ENCODE data around the gene CDK5RAP1.

The CDK5RAP1 gene

GRCh38 chr20:33337119-33337518, 64.2 kb downstream of the CDK5RAP1 start:
- no peak overlapping the region for H3K4me3 ChIP-seq (ENCODE audit: low read depth, low read length)
- in situ Hi-C loops (cut with HindIII; ENCODE audit: low sequenced_read_pairs): no loop called here
- DNase-seq (ENCODE audit: low read depth, low spot score): no peak
- TF ChIP-seq CTCF (IDR thresholded peaks at IDR 0.05; ENCODE audit: low read depth, low read length): no peak

DNA sequence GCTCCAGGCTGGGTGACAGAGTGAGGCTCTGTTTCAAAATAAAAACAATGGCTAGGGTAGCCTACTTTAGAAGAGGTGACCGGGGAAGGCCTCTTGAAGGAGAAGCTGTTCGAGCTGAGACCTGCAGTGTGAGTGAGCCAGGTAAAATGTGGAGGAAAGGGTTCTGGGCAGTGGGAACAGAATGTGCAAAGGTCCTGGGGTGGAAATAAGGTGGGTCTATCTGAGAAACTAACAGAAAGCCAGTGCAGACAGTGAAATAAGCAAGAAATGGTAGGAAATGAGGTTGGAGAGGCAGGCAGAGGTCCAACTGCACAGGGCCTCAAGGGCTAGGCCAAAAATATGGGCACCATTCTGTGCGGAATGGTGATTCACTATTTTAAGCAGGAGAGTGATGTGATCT, 64.9 kb downstream of the CDK5RAP1 start:
- TF ChIP-seq CTCF (IDR thresholded peaks at IDR 0.05; ENCODE audit: low read depth, low read length): no peak
- H3K4me3 ChIP-seq (ENCODE audit: low read depth, low read length): no peak overlapping the region
- no peak for DNase-seq (ENCODE audit: low read depth, low spot score)
- in situ Hi-C loops (cut with HindIII; ENCODE audit: low sequenced_read_pairs): no loop called here

DNA sequence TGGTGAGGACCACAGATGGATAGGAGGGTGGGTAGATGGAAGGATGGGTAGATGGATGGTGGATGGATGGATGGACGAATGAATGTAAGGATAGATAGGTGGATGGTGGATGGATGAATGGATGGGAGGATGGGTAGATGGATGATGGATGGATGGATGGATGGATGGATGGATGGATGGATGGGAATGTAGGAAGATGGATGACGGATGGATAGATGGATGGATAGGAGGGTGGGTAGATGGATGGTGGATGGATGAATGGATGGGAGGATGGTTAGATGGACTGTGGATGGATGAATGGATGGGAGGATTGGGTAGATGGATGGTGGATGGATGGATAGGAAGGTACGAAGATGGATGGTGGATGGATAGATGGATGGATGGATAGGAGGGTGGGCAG, 67.2 kb downstream of the CDK5RAP1 start:
- DNase-seq (ENCODE audit: low read depth, low spot score): no peak
- no peak for TF ChIP-seq CTCF (IDR thresholded peaks at IDR 0.05; ENCODE audit: low read depth, low read length)
- in situ Hi-C loops (cut with HindIII; ENCODE audit: low sequenced_read_pairs): no loop called here
- H3K4me3 ChIP-seq (ENCODE audit: low read depth, low read length): no peak overlapping the region

DNA sequence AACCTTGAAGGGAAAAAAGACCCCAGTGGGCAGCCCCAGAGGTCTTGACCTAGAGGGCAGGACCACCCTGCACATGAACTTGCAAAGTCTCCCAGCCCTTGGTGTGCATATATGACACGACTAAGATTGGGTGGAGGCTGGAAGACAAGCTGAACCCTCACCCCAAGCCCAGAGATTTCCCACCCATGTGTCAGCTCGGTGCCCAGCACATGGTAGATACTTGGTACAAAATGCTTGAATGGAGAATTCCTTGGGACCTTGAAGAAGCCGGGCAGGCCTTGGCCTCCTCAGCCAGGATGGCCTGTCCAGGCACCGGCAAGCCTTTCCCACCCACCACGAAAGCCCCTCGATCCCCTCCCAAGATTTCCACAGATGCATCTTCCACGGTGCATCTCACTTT, 67.7 kb downstream of the CDK5RAP1 start:
- in situ Hi-C loops (cut with HindIII; ENCODE audit: low sequenced_read_pairs): no loop called here
- DNase-seq (ENCODE audit: low read depth, low spot score): no peak
- no peak overlapping the region for H3K4me3 ChIP-seq (ENCODE audit: low read depth, low read length)
- TF ChIP-seq CTCF (IDR thresholded peaks at IDR 0.05; ENCODE audit: low read depth, low read length): no peak

DNA sequence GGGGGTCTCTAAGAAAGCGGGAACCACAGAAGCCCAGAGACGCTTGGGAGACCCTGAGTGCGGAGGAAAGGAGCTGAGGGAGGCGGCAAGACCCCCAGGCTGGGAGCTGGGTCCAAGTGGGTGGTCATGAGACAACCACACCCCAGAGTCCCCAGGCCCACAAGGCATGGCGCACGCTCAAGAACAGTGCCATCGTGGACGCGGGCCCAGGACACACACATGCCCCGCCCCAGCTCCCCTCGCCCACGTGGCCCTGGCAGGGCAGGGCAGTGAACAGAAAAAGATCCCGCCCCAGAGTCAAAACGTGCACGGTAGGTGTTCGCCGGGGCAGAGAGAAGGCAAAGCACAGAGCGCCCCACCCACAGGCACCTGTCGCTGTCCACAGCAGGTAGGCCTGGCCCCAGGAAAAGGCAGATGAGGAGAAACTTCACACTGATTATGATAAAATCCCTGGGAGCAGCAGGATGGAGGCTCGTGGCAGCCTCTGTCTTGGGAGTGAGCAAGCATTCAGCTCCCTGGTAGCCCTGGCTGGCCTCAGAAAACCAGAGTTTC, 68.3 kb downstream of the CDK5RAP1 start:
- TF ChIP-seq CTCF (IDR thresholded peaks at IDR 0.05; ENCODE audit: low read depth, low read length): no peak
- in situ Hi-C loops (cut with HindIII; ENCODE audit: low sequenced_read_pairs): no loop called here
- no peak for DNase-seq (ENCODE audit: low read depth, low spot score)
- no peak overlapping the region for H3K4me3 ChIP-seq (ENCODE audit: low read depth, low read length)

- in situ Hi-C loops (cut with HindIII; ENCODE audit: low sequenced_read_pairs): no loop called here
- no peak overlapping the region for H3K4me3 ChIP-seq (ENCODE audit: low read depth, low read length)
- no peak for TF ChIP-seq CTCF (IDR thresholded peaks at IDR 0.05; ENCODE audit: low read depth, low read length)
- no peak for DNase-seq (ENCODE audit: low read depth, low spot score)
Measured at GRCh38 chr20:33328157-33329137, 72.9 kb downstream of the CDK5RAP1 start.

Measured in astrocyte of the spinal cord (primary cell).